ENCODE results near the gene CCNL2.

- TF ChIP-seq CTCF (IDR thresholded peaks at IDR 0.05; ENCODE audit: poor library complexity): no peak
- no peak for TF ChIP-seq EZH2 (IDR thresholded peaks at IDR 0.05; ENCODE audit: borderline replicate concordance)
- no peak for TF ChIP-seq EZH2phosphoT487 (IDR thresholded peaks at IDR 0.05; ENCODE audit: low read depth, severe bottlenecking, unreplicated experiment)
Measured at GRCh38 chr1:1406101-1406820, 7.1 kb upstream of the CCNL2 start.

All from hepatocyte (in vitro differentiated cells).